ENCODE data around the gene COL13A1. TPM values are rescaled to one million over a fixed set of nuclear protein-coding genes. Genes with fewer than 3 reads are reported as not detected.

COL13A1 gene
- total RNA-seq, 4 donors from 2014 or later, result 0.46 to 0.60 TPM; not detected in 2

DNA sequence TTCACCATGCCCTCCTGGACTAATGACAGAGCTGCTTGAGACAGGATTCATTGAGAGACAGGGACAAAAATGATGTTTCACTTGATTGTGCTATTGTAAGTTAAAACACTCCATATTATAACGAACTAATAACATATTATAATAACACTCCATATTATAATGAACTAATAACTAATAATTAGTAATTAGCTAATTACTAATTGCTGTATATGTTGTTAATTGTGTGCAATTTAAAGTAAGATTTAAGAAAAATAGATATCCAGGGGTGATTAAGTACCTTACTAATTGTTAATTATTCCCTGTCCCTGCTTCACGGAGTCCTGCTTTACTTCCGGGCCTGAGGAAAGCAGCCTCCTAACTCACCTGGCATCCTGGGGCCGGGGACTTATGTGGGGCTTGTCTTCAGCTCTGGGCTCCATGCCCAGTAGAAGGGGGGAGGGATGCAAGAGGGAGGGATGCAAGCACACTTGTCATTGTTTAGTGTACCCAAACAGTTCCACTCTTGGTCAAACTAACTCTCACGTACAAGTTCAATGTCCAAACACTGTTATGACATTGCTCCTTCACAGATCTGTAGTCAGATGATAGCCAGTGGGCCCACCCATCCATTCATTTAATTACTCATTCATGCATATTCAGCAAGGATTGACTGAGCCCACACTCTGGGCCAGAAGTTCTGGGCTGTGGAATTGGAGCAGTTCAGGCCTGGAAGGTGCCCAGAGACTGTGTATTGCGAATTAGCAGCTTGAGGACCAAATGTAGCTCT lies 53.8 kb downstream of the COL13A1 start:
- TF ChIP-seq, protein P1, sequence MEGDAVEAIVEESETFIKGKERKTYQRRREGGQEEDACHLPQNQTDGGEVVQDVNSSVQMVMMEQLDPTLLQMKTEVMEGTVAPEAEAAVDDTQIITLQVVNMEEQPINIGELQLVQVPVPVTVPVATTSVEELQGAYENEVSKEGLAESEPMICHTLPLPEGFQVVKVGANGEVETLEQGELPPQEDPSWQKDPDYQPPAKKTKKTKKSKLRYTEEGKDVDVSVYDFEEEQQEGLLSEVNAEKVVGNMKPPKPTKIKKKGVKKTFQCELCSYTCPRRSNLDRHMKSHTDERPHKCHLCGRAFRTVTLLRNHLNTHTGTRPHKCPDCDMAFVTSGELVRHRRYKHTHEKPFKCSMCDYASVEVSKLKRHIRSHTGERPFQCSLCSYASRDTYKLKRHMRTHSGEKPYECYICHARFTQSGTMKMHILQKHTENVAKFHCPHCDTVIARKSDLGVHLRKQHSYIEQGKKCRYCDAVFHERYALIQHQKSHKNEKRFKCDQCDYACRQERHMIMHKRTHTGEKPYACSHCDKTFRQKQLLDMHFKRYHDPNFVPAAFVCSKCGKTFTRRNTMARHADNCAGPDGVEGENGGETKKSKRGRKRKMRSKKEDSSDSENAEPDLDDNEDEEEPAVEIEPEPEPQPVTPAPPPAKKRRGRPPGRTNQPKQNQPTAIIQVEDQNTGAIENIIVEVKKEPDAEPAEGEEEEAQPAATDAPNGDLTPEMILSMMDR (IDR thresholded peaks at IDR 0.05), result no peak
- no peak for DNase-seq (ENCODE audit: low spot score)
- ATAC-seq (ENCODE audit: low FRiP score), result no peak

DNA sequence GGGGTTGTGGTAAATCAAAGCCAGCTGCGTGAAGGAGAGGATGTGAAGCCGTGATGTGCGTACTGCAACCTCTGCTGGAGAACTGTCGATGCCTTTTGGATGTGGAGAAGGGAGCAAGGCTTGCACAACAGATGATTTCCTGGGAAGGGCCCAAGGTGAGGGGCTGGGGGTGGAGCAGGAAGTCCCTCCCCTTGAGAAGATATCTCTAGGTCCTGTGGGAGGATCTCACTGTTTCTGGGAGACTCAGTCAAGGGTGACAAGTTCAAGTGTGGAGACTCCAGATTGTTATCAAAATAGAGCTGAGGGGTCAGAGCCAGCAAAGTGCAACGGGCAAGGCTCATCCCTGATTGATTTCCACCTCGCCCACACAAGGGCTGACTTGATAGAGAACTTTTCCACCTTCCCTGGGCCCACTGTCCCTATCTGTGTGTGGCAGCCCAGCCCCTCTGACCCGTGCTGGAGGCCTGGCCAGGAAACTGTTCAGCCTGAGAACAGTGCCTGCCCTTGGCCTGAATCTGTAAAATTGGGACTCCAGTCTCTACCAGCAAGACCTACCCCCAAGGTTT lies 55.0 kb downstream of the COL13A1 start:
- TF ChIP-seq, protein P1 (IDR thresholded peaks at IDR 0.05), result no peak
- DNase-seq (ENCODE audit: low spot score), result no peak
- ATAC-seq (ENCODE audit: low FRiP score), result no peak

DNA sequence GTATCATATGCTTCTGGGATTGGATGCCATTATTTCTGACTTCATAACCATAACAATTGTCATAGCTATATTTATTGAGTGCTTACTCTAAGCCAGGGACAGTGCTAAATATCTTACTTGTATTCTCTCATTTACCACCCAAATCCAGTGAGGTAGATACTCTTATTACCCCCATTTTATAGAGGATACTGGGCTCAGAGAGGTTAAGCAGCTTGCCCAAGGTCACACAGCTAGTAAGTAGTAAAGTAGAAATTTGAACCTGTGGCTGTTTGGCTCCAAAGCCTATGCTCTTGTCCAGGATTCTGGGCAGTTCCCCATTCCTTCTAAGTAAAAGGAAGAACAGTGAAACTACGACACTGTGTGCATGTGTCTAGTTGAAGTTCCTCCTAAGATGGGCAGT lies 56.5 kb downstream of the COL13A1 start:
- ATAC-seq (ENCODE audit: low FRiP score), result no peak
- TF ChIP-seq, protein P1 (IDR thresholded peaks at IDR 0.05), result no peak
- no peak for DNase-seq (ENCODE audit: low spot score)

DNA sequence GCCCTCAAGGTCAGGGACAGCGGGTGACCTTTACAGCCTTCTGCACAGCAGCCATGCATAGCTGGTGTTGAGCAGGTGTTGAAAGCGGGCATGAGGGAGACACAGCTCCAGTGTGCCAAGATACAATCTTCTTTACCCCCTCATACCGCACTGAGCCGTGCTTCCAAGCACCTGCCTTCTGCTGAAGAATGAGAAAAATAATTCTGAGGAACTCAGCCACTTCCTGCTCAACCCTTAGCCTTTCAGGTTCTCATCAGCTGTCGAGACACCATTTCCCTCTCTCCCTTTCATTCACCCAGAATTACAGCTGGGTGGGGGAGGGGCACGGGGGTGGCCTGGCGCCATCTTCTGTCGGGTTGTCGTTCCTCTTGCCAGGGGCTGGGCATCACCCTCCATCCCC lies 58.6 kb downstream of the COL13A1 start:
- TF ChIP-seq, protein P1 (IDR thresholded peaks at IDR 0.05), result no peak

DNA sequence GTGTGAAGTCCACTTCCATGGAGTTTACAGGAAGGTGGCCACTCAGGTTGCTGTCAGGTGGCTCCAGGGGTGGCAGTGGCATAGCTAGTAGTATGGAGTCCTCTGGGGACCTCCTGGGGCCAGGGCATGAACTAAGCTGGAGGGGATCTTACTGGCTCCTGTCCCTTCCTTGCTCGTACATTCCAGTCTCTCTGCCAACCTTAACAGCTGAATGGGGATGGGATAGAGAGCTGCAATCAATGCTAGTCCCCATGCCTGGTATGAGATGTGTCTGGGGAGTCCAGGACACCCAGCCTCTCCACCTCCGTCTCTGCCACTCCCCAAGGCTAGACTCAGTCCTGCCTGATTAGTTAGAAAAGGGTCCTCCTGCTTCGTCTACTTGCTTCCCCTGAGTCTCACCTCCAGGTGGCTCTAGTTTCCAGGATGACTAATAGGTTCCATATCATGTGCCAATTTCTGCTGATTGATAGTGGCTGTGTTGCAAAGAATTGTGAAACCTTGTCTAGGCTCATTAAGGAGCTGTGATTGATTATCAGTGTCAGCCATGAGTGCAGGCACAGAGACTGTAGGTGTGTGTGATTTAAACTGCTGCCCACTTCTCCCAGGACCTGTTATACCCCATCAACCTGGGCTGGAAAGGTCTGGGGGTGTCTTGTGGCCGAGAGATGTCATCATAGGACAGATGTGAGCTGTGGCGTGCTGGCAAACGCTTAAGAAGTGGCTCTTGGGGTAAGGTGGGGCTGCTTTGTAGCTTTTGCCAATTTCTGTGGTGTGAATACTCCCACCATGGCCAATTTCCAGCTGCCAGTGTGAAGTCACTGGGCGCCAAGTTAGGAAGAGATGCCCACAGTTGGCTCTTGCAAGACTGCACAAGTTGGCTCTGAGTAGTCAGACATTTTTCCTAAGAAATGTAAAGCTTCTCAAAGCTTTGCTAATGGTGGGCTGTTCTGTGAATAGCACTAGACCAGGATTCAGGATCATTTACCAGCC lies 59.8 kb downstream of the COL13A1 start:
- peak; percentile 76 for ATAC-seq (ENCODE audit: low FRiP score)
- DNase-seq (ENCODE audit: low spot score), result no peak
- TF ChIP-seq, protein P1 (IDR thresholded peaks at IDR 0.05), result no peak

More for the DNA sequence above, 58.6 kb downstream of the COL13A1 start:
- no peak for ATAC-seq (ENCODE audit: low FRiP score)
- DNase-seq (ENCODE audit: low spot score), result no peak

DNA sequence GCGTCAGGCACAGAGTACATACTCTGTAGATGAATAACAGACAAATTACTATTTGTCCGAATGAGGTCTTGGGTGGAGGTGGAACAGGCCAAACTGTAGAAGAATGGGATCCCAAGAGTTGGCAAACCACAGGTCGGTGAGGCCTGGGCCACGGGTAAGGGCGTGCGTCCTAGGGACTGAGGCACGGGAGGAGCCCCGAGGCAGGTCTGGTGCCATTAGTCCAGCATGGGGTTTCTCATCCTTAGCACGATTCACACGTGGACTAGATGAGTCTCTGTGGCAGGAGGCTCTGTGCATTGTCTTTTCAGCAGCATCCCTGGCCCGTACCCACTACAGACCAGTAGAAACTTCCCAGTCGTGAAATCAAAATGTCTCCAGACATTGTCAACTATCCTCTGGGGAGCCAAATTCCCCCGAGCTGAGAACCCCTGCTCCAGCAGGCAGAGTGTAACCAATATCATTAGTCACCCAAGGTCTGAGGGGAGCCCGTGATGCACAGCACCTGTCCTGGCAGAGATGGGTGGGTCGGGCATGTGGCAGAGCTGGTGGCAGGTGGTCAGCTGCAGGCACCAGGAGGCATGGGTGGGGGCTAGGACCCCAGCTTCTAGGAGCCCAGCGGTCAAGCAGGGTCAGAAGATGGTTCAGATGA lies 61.3 kb downstream of the COL13A1 start:
- ATAC-seq (ENCODE audit: low FRiP score) (no peak), DNase-seq (ENCODE audit: low spot score) (no peak)
- TF ChIP-seq, protein P1 (IDR thresholded peaks at IDR 0.05), result no peak

All from omental fat pad (tissue), 4 donors.